H9 (cell line): Measurements from ENCODE around the gene FJX1. TPM values are rescaled to one million over a fixed set of nuclear protein-coding genes. Genes with fewer than 3 reads are reported as not detected.
"Not testable (repeated sequence)": the region's sequence is repeated elsewhere in the genome, so short reads cannot be mapped to it uniquely, and the experiment has no call there.

ENCODE experiments used
- DNase-seq: peaks from one replicate; pipeline ENCODE4 v3.0.0-alpha.2; 2017
- H2AFZ ChIP-seq: one replicate; pipeline ENCODE4 v1.6.1; 2013; ENCODE audit warnings: mild to moderate bottlenecking, low read length, control low read depth, moderate library complexity
- H2AK5ac ChIP-seq: 2 replicates; pipeline ENCODE4 v1.6.1; 2013; ENCODE audit warnings: low read length, control low read depth, mixed read lengths; ENCODE audit not compliant: insufficient read length
- H2BK120ac ChIP-seq: one replicate; pipeline ENCODE4 v1.6.1; 2013; ENCODE audit warnings: low read depth, mild to moderate bottlenecking, low read length, control low read depth, inconsistent platforms; ENCODE audit not compliant: poor library complexity, severe bottlenecking
- H2BK12ac ChIP-seq: 2 replicates; pipeline ENCODE4 v1.6.1; 2013; ENCODE audit warnings: low read length, control low read depth, mixed read lengths, low read depth; ENCODE audit not compliant: insufficient read length
- H2BK15ac ChIP-seq: 2 replicates; pipeline ENCODE4 v1.6.1; 2013; ENCODE audit warnings: low read depth, low read length, control low read depth
- H2BK20ac ChIP-seq: one replicate; pipeline ENCODE4 v1.6.1; 2013; ENCODE audit warnings: low read depth, mild to moderate bottlenecking, low read length, control low read depth, inconsistent platforms; ENCODE audit not compliant: poor library complexity, severe bottlenecking
- H2BK5ac ChIP-seq: 2 replicates; pipeline ENCODE4 v1.6.1; 2013; ENCODE audit warnings: low read length, control low read depth, mixed read lengths; ENCODE audit not compliant: insufficient read length
- H3K14ac ChIP-seq: 2 replicates; pipeline ENCODE4 v1.6.1; 2013; ENCODE audit warnings: low read length, control low read depth; ENCODE audit not compliant: insufficient read depth
- H3K18ac ChIP-seq: 2 replicates; pipeline ENCODE4 v1.6.1; 2013; ENCODE audit warnings: low read depth, mild to moderate bottlenecking, mixed read lengths, low read length, control low read depth; ENCODE audit not compliant: insufficient read length
- H3K23ac ChIP-seq: 2 replicates; pipeline ENCODE4 v1.6.1; 2013; ENCODE audit warnings: low read length, control low read depth, mixed read lengths, low read depth; ENCODE audit not compliant: insufficient read length
- H3K23me2 ChIP-seq: 2 replicates; pipeline ENCODE4 v1.6.1; 2013; ENCODE audit warnings: low read depth, mild to moderate bottlenecking, mixed read lengths, low read length, control low read depth; ENCODE audit not compliant: insufficient read length, poor library complexity, severe bottlenecking
- H3K27ac ChIP-seq: 2 replicates; pipeline ENCODE4 v1.5.1; 2013; ENCODE audit warnings: low read length, control low read depth, mixed read lengths, low read depth; ENCODE audit not compliant: insufficient read length
- H3K27me3 ChIP-seq: 2 replicates; pipeline ENCODE4 v1.6.1; 2013; ENCODE audit warnings: low read length, control low read depth, inconsistent platforms; ENCODE audit not compliant: insufficient read depth
- H3K4ac ChIP-seq: 2 replicates; pipeline ENCODE4 v1.6.1; 2013; ENCODE audit warnings: low read depth, mild to moderate bottlenecking, control low read depth, inconsistent platforms, low read length, moderate library complexity
- H3K4me1 ChIP-seq: 2 replicates; pipeline ENCODE4 v1.6.1; 2013; ENCODE audit warnings: low read length, control low read depth, inconsistent platforms; ENCODE audit not compliant: insufficient read depth
- H3K4me2 ChIP-seq: 2 replicates; pipeline ENCODE4 v1.6.1; 2013; ENCODE audit warnings: low read length, control low read depth, mixed read lengths; ENCODE audit not compliant: insufficient read length, insufficient read depth
- H3K56ac ChIP-seq: 2 replicates; pipeline ENCODE4 v1.6.1; 2013; ENCODE audit warnings: low read depth, mild to moderate bottlenecking, mixed read lengths, low read length, control low read depth; ENCODE audit not compliant: insufficient read length
- H3K79me1 ChIP-seq: 2 replicates; pipeline ENCODE4 v1.6.1; 2013; ENCODE audit warnings: low read depth, mild to moderate bottlenecking, moderate library complexity, low read length, control low read depth, inconsistent platforms; ENCODE audit not compliant: insufficient read depth, poor library complexity, severe bottlenecking
- H3K79me2 ChIP-seq: 2 replicates; pipeline ENCODE4 v1.6.1; 2013; ENCODE audit warnings: low read length, control low read depth, inconsistent platforms; ENCODE audit not compliant: insufficient read depth
- H3K9ac ChIP-seq: 2 replicates; pipeline ENCODE4 v1.6.1; 2013; ENCODE audit warnings: low read length, control low read depth, mixed read lengths; ENCODE audit not compliant: insufficient read length; ENCODE audit errors: extremely low read depth
- H3K9me3 ChIP-seq: one replicate; pipeline ENCODE4 v1.6.1; 2013; ENCODE audit warnings: low read depth, low read length, inconsistent platforms; ENCODE audit not compliant: control insufficient read depth
- H3T11ph ChIP-seq: one replicate; pipeline ENCODE4 v1.6.1; 2013; ENCODE audit warnings: mild to moderate bottlenecking, low read length, control low read depth, inconsistent platforms
- H4K20me1 ChIP-seq: one replicate; pipeline ENCODE4 v1.6.1; 2013; ENCODE audit not compliant: control insufficient read depth, insufficient read length, insufficient read depth
- H4K5ac ChIP-seq: 2 replicates; pipeline ENCODE4 v1.6.1; 2013; ENCODE audit warnings: low read depth, mild to moderate bottlenecking, mixed read lengths, low read length, control low read depth; ENCODE audit not compliant: insufficient read length
- H4K8ac ChIP-seq: replicated peaks from 2 replicates; pipeline ENCODE4 v1.6.1; 2013; ENCODE audit warnings: low read length, control low read depth, mixed read lengths, low read depth; ENCODE audit not compliant: insufficient read length
- H4K91ac ChIP-seq: 2 replicates; pipeline ENCODE4 v1.6.1; 2013; ENCODE audit warnings: low read depth, mild to moderate bottlenecking, moderate library complexity, mixed read lengths, low read length, control low read depth; ENCODE audit not compliant: insufficient read length
- H3K27ac Mint-ChIP-seq, 3 experiments: 2 replicates in 2 of 3; 3 replicates in 1 of 3; pipeline ENCODE4 v1.8.0; 2020 to 2021; ENCODE audit warnings: mixed read lengths in 3 of 3, mild to moderate bottlenecking in 1 of 3, moderate library complexity in 1 of 3
- H3K27me3 Mint-ChIP-seq: 2 replicates; pipeline ENCODE4 v1.8.0; 2021; ENCODE audit warnings: low read depth, mild to moderate bottlenecking, moderate library complexity, mixed read lengths
- H3K36me3 Mint-ChIP-seq, 3 experiments: 2 replicates in 2 of 3; 3 replicates in 1 of 3; pipeline ENCODE4 v1.8.0; 2020 to 2021; ENCODE audit warnings: low read depth in 3 of 3, mixed read lengths in 3 of 3; ENCODE audit not compliant: insufficient read depth in 1 of 3
- H3K4me1 Mint-ChIP-seq, 2 experiments: 2 replicates each; pipeline ENCODE4 v1.8.0; 2020; ENCODE audit warnings: mixed read lengths in 2 of 2
- H3K4me3 Mint-ChIP-seq, 2 experiments: 2 replicates in 1 of 2; 3 replicates in 1 of 2; pipeline ENCODE4 v1.8.0; 2020 to 2021; ENCODE audit warnings: mild to moderate bottlenecking in 2 of 2, mixed read lengths in 2 of 2, moderate library complexity in 1 of 2
- H3K9me3 Mint-ChIP-seq, 2 experiments: 2 replicates in 1 of 2; 3 replicates in 1 of 2; pipeline ENCODE4 v1.8.0; 2020; ENCODE audit warnings: mild to moderate bottlenecking in 2 of 2, mixed read lengths in 2 of 2, moderate library complexity in 1 of 2
- WGBS: extraction: QIAGEN DNeasy Blood & Tissue Kit; methylation state at CpG from one replicate; pipeline ENCODE4 v1.1.7; 2013; ENCODE audit warnings: missing lambda C conversion rate, low lambda C conversion rate, mixed read lengths; ENCODE audit not compliant: insufficient read length; ENCODE audit errors: extremely low coverage; 5-methylcytosine and 5-hydroxymethylcytosine counted together
- total RNA-seq: library from RNA; stranded (reverse); gene quantifications from 2 replicates; pipeline ENCODE4 v1.2.1, GENCODE V29; 2021
- TF ChIP-seq, protein P1 (sequence below): fragments of 200-600 bp; sonication (generic); conservative IDR thresholded peaks from 3 replicates; pipeline ENCODE4 v1.8.0; 2021; ENCODE audit warnings: antibody characterized with exemption, mild to moderate bottlenecking

The FJX1 gene
- total RNA-seq, 1 experiment from 2014 or later: 11.5 TPM

DNA sequence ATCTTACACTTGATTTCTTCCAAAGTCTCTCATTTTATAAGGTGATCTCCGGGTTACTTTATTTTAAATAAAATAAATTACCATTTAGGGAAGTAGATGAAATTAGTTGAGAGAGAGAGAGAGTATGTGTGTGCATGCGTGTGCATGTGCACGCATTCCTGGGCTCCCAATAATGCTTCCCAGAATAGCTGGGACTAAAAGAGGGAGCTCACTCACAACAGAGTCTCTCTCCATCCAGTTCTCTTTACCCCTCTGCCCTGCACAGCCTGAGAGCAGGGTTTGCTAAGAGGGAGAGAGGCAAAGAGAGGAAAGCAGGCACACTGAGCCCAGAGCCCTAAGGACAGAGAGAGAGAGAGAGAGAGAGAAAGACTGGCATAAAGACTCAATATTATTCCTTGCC, 33.0 kb downstream of the FJX1 start:
- Mint-ChIP-seq H3K27me3 (peaks cover 72% of the 10 kb centered on the region), H3K27ac (no peak overlapping the region; a peak in 1 of 7 replicates), H3K9me3 (no peaks in the 10 kb centered on the region), H3K4me3 (no peak overlapping the region), H3K36me3 (no peaks in the 10 kb centered on the region), H3K4me1 (peaks cover 24 to 32% of the 10 kb centered on the region in 2 experiments)
- Histone ChIP-seq H2AK5ac (no peak overlapping the region), H3K4me2 (no peak overlapping the region), H3K27ac (no peak overlapping the region), H4K91ac (no peak overlapping the region), H2AFZ (no peak overlapping the region), H3K4ac (no peak overlapping the region), H3K4me1 (peaks cover 3% of the 10 kb centered on the region; the same call in 1 of the 2 replicates), H3K79me2 (no peaks in the 10 kb centered on the region), H3K23me2 (no peaks in the 10 kb centered on the region), H3K9me3 (no peaks in the 10 kb centered on the region), H2BK15ac (no peak overlapping the region), H3K23ac (no peak overlapping the region), H4K8ac (no peak overlapping the region), H3K9ac (no peak overlapping the region), H3K18ac (no peak overlapping the region), H4K20me1 (no peaks in the 10 kb centered on the region), H3T11ph (no peak overlapping the region), H2BK120ac (no peak overlapping the region), H4K5ac (no peak overlapping the region), H2BK20ac (no peak overlapping the region), H2BK5ac (no peak overlapping the region), H3K14ac (no peak overlapping the region), H2BK12ac (no peak overlapping the region), H3K56ac (no peak overlapping the region), H3K79me1 (no peaks in the 10 kb centered on the region), H3K27me3 (no peaks in the 10 kb centered on the region; the same call in 1 of the 2 replicates)
- no CpG with 5 or more reads among the region's 3 CpGs for WGBS
- TF ChIP-seq, protein P1, sequence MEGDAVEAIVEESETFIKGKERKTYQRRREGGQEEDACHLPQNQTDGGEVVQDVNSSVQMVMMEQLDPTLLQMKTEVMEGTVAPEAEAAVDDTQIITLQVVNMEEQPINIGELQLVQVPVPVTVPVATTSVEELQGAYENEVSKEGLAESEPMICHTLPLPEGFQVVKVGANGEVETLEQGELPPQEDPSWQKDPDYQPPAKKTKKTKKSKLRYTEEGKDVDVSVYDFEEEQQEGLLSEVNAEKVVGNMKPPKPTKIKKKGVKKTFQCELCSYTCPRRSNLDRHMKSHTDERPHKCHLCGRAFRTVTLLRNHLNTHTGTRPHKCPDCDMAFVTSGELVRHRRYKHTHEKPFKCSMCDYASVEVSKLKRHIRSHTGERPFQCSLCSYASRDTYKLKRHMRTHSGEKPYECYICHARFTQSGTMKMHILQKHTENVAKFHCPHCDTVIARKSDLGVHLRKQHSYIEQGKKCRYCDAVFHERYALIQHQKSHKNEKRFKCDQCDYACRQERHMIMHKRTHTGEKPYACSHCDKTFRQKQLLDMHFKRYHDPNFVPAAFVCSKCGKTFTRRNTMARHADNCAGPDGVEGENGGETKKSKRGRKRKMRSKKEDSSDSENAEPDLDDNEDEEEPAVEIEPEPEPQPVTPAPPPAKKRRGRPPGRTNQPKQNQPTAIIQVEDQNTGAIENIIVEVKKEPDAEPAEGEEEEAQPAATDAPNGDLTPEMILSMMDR: no peak
- no peak for DNase-seq

DNA sequence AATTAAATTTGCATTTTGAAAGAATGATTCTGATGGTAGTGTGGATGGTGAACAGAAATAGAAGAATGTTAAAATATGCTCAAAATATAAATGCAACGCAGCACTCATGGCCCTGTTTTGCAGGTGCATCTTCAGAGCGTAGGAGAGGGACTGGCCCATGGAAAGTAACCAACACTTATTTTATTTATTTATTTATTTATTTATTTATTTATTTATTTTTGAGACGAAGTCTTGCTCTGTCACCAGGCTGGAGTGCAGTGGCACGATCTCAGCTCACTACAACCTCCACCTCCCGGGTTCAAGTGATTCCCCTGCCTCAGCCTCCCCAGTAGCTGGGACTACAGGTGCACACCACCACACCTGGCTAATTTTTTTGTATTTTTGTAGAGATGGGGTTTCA, 34.5 kb downstream of the FJX1 start:
- H2BK15ac ChIP-seq, H3K27ac Mint-ChIP-seq, H3K14ac ChIP-seq, H3K27ac ChIP-seq, H3T11ph ChIP-seq, DNase-seq, H3K4me3 Mint-ChIP-seq, H3K23ac ChIP-seq, H4K8ac ChIP-seq, H3K18ac ChIP-seq, H4K20me1 ChIP-seq, H3K9ac ChIP-seq, H3K4me2 ChIP-seq, H4K91ac ChIP-seq, H3K4me1 ChIP-seq, H3K9me3 ChIP-seq, H2BK120ac ChIP-seq, H3K79me1 ChIP-seq, H3K36me3 Mint-ChIP-seq, H3K56ac ChIP-seq, H2AFZ ChIP-seq, H3K4ac ChIP-seq, H3K79me2 ChIP-seq, H3K23me2 ChIP-seq, H3K9me3 Mint-ChIP-seq, H2AK5ac ChIP-seq, H3K27me3 ChIP-seq, H2BK20ac ChIP-seq, H4K5ac ChIP-seq, H2BK12ac ChIP-seq, H2BK5ac ChIP-seq: not testable (repeated sequence)
- WGBS: no CpG with 5 or more reads among the region's 5 CpGs
- Mint-ChIP-seq H3K27me3 (peaks cover 80% of the 10 kb centered on the region), H3K4me1 (peaks cover 18 to 25% of the 10 kb centered on the region in 2 experiments)
